Suprapubic skin (tissue), 4 donors: ENCODE data around the gene GOLM1. TPM values are rescaled to one million over a fixed set of nuclear protein-coding genes. Genes with fewer than 3 reads are reported as not detected.

Experiments used
- DNase-seq, 2 donors: peaks; one replicate each; pipeline ENCODE4 v3.0.0-alpha.2; 2019; ENCODE audit warnings: low spot score in 2 of 2
- H3K27ac ChIP-seq: fragments of 200-600 bp; sonication (generic); one replicate; pipeline ENCODE4 v1.5.1; 2019
- H3K27me3 ChIP-seq: fragments of 200-600 bp; sonication (generic); one replicate; pipeline ENCODE4 v1.5.1; 2019
- H3K36me3 ChIP-seq: fragments of 200-600 bp; sonication (generic); one replicate; pipeline ENCODE4 v1.5.1; 2019
- H3K4me1 ChIP-seq: fragments of 200-600 bp; sonication (generic); one replicate; pipeline ENCODE4 v1.5.1; 2019
- H3K4me3 ChIP-seq: fragments of 200-600 bp; sonication (generic); one replicate; pipeline ENCODE4 v1.5.1; 2019; ENCODE audit warnings: mild to moderate bottlenecking
- H3K9me3 ChIP-seq: fragments of 200-600 bp; sonication (generic); one replicate; pipeline ENCODE4 v1.5.1; 2019
- CTCF ChIP-seq, 2 donors: fragments of 200-600 bp in 1 of 2; fragments of 450-650 bp in 1 of 2; sonication (generic) in 1 of 2; IDR thresholded peaks; one replicate each; pipeline ENCODE4 v1.5.1; 2016 to 2019; ENCODE audit warnings: antibody characterized with exemption in 2 of 2, mild to moderate bottlenecking in 1 of 2, moderate library complexity in 1 of 2
- EP300 ChIP-seq: sonication (generic); formaldehyde crosslinking; IDR thresholded peaks from one replicate; pipeline ENCODE4 v1.6.1; 2017; ENCODE audit warnings: antibody characterized with exemption
- POLR2A ChIP-seq, 2 donors: fragments of 450-650 bp; IDR thresholded peaks; one replicate each; pipeline ENCODE4 v1.6.1; 2017; ENCODE audit warnings: antibody characterized with exemption in 2 of 2, mild to moderate bottlenecking in 2 of 2, moderate library complexity in 2 of 2
- POLR2AphosphoS5 ChIP-seq, 3 donors: sonication (generic); formaldehyde crosslinking; IDR thresholded peaks; one replicate each; pipeline ENCODE4 v1.6.1; 2017; ENCODE audit warnings: antibody characterized with exemption in 3 of 3
- WGBS: methylation state at CpG from one replicate; pipeline ENCODE4 v1.1.5; 2018; 5-methylcytosine and 5-hydroxymethylcytosine counted together
- total RNA-seq, 4 donors: library from RNA; depleted of rRNA; stranded (reverse); fragments of >200 nt; gene quantifications; one replicate each; pipeline ENCODE4 v1.1.0, GENCODE V29; 2016

GOLM1 gene
- total RNA-seq, 4 donors from 2014 or later: 6.6 to 10.6 (median 10.3) TPM

GRCh38 chr9:86116425-86116824 is 17.1 kb upstream of the GOLM1 start:
- no peaks in the 10 kb centered on the region for H3K27me3 ChIP-seq
- no peak for DNase-seq
- no peaks in the 10 kb centered on the region for H3K4me1 ChIP-seq
- no peak overlapping the region for H3K27ac ChIP-seq
- no peaks in the 10 kb centered on the region for H3K9me3 ChIP-seq
- no peak overlapping the region for H3K4me3 ChIP-seq
- H3K36me3 ChIP-seq: no peaks in the 10 kb centered on the region
- TF ChIP-seq EP300 (no peak), POLR2A (IDR thresholded peaks at IDR 0.05) (no peak), POLR2AphosphoS5 (IDR thresholded peaks at IDR 0.05) (no peak), CTCF (IDR thresholded peaks at IDR 0.05) (no peak)
- WGBS: 86% methylated on average over 9 of the region's 9 CpGs

- no peaks in the 10 kb centered on the region for H3K4me1 ChIP-seq
- no peak for DNase-seq
- no peaks in the 10 kb centered on the region for H3K36me3 ChIP-seq
- WGBS: 86% methylated on average over 8 of the region's 9 CpGs
- no peaks in the 10 kb centered on the region for H3K9me3 ChIP-seq
- H3K4me3 ChIP-seq: no peak overlapping the region
- no peak overlapping the region for H3K27ac ChIP-seq
- H3K27me3 ChIP-seq: no peaks in the 10 kb centered on the region
- TF ChIP-seq POLR2AphosphoS5 (IDR thresholded peaks at IDR 0.05): no peak
- no peak for TF ChIP-seq CTCF (IDR thresholded peaks at IDR 0.05)
- TF ChIP-seq POLR2A (IDR thresholded peaks at IDR 0.05): no peak
- TF ChIP-seq EP300: no peak
Observed at GRCh38 chr9:86115886-86116285, 16.5 kb upstream of the GOLM1 start.

- no peaks in the 10 kb centered on the region for H3K4me1 ChIP-seq
- no peak for TF ChIP-seq EP300
- TF ChIP-seq POLR2A (IDR thresholded peaks at IDR 0.05): no peak
- TF ChIP-seq CTCF (IDR thresholded peaks at IDR 0.05): no peak
- TF ChIP-seq POLR2AphosphoS5 (IDR thresholded peaks at IDR 0.05): no peak
- no peaks in the 10 kb centered on the region for H3K36me3 ChIP-seq
- no peak for DNase-seq
- 95% methylated on average over 4 of the region's 5 CpGs for WGBS
- H3K27ac ChIP-seq: no peak overlapping the region
- H3K4me3 ChIP-seq: no peak overlapping the region
- no peaks in the 10 kb centered on the region for H3K27me3 ChIP-seq
- H3K9me3 ChIP-seq: no peaks in the 10 kb centered on the region
Observed at GRCh38 chr9:86112057-86112456, 12.7 kb upstream of the GOLM1 start.

GRCh38 chr9:86102626-86103025 is 3.3 kb upstream of the GOLM1 start:
- H3K9me3 ChIP-seq: no peaks in the 10 kb centered on the region
- 100% methylated on average over 3 of the region's 3 CpGs for WGBS
- H3K27ac ChIP-seq: no peak overlapping the region
- H3K4me1 ChIP-seq: peaks cover 16% of the 10 kb centered on the region
- TF ChIP-seq POLR2A (IDR thresholded peaks at IDR 0.05) (no peak), POLR2AphosphoS5 (IDR thresholded peaks at IDR 0.05) (no peak), EP300 (no peak), CTCF (IDR thresholded peaks at IDR 0.05) (no peak)
- H3K4me3 ChIP-seq: no peak overlapping the region
- H3K27me3 ChIP-seq: no peaks in the 10 kb centered on the region
- DNase-seq: no peak
- no peaks in the 10 kb centered on the region for H3K36me3 ChIP-seq

GRCh38 chr9:86099701-86100364 is 475 bp upstream of the GOLM1 start:
- DNase-seq: peak in 1 of 2 donors; percentile 64
- H3K4me3 ChIP-seq: peak overlapping the region; percentile 67
- TF ChIP-seq EP300: no peak
- no peak for TF ChIP-seq POLR2A (IDR thresholded peaks at IDR 0.05)
- TF ChIP-seq CTCF (IDR thresholded peaks at IDR 0.05): no peak
- TF ChIP-seq POLR2AphosphoS5 (IDR thresholded peaks at IDR 0.05): no peak
- H3K4me1 ChIP-seq: peaks cover 16% of the 10 kb centered on the region
- peak overlapping the region; percentile 80 for H3K27ac ChIP-seq
- no peaks in the 10 kb centered on the region for H3K36me3 ChIP-seq
- no peaks in the 10 kb centered on the region for H3K27me3 ChIP-seq
- WGBS: under 1% methylated on average over 28 of the region's 45 CpGs
- no peaks in the 10 kb centered on the region for H3K9me3 ChIP-seq
